Occipital lobe (tissue), 3 donors: Measurements from ENCODE around the gene ASB13. TPM values are rescaled to one million over a fixed set of nuclear protein-coding genes. Genes with fewer than 3 reads are reported as not detected.

Experiments
- DNase-seq: peaks from one replicate; lab custom pipeline; 2025; lab: John Stamatoyannopoulos, UW
- small RNA-seq: library from RNA; depleted of rRNA; stranded (forward); fragments of <200 nt; gene quantifications from one replicate; pipeline ENCODE3, GENCODE V24; 2014
- total RNA-seq: library from RNA; depleted of rRNA; stranded (reverse); fragments of >200 nt; gene quantifications from one replicate; pipeline ENCODE4 v1.2.3, GENCODE V29; 2014

The ASB13 gene
- total RNA-seq, 1 donor from 2014 or later: 14.2 TPM

- DNase-seq: no peak
Observed at GRCh38 chr10:5589661-5590511, 76.5 kb downstream of the ASB13 start.

DNA sequence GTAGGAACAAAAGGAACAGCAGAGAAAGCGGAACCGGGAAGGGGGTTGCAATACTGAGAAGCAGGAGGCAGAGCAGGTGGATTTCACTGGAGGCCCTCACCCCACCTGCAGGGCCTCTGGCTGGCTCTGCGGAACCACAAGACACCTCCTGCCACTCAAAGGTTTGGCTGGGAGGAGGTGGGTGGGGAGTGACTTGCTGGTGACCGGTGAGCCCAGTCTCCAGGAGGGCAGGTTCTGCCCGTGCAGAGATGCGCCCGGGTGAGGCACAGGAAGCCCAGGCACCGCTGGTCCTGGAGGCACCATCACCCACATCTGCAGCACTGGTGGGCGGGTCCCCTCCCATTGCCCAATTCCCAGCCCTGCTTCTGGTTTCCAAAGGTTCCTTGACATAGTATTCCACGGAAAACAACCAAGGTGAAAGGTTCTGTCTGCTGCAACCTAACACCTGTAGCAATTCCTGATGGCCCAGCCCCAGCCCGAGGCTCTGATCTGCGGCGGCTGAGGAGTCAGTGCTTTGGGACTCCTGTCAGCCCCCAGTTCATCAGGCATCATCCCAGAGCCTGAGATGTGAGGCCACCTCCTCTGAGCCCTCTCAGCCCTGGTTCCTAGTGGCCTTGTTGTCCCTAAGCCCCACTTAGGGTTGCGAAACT, 77.3 kb downstream of the ASB13 start:
- no peak for DNase-seq

Small RNAs within 50 kb of the gene (small RNA-seq; reads per million reads assigned to genes)
- gene AL365356.2 (not detected), gene RN7SL445P (not detected)

Other genes starting within 250 kb of the ASB13 start
- gene CALML5, start 167.0 kb downstream of the ASB13 start, total RNA-seq: not detected
- not detected for gene CALML3, start 141.6 kb downstream of the ASB13 start, total RNA-seq
- gene TASOR2, start 18.2 kb upstream of the ASB13 start, total RNA-seq: 86.1 TPM
- 474 TPM for gene GDI2, start 146.8 kb upstream of the ASB13 start, total RNA-seq
- gene ANKRD16, start 223.3 kb upstream of the ASB13 start, total RNA-seq: 10.5 TPM
- 39.8 TPM for gene FBH1, start 223.6 kb upstream of the ASB13 start, total RNA-seq